GM18868 (cell line): ENCODE measurements around the gene PROK1.

ENCODE experiments used
- ATAC-seq: cut with Tn5 transposase; IDR thresholded peaks from one replicate; pipeline ENCODE4 v1.9.1; 2021; ENCODE audit warnings: mild to moderate bottlenecking, moderate library complexity; ENCODE audit not compliant: unreplicated experiment

PROK1 gene

GRCh38 chr1:110485725-110486124 lies 34.8 kb downstream of the PROK1 start:
- ATAC-seq, result no peak

- ATAC-seq, result no peak
Observed at GRCh38 chr1:110487726-110488125, 36.8 kb downstream of the PROK1 start.

- ATAC-seq, result no peak
Observed at GRCh38 chr1:110488161-110488560, 37.2 kb downstream of the PROK1 start.

- no peak for ATAC-seq
Observed at GRCh38 chr1:110488867-110489266, 37.9 kb downstream of the PROK1 start.

- ATAC-seq, result no peak
Observed at GRCh38 chr1:110489406-110489805, 38.5 kb downstream of the PROK1 start.

GRCh38 chr1:110489973-110490542 lies 39.1 kb downstream of the PROK1 start:
- no peak for ATAC-seq

GRCh38 chr1:110490791-110491451 lies 40.0 kb downstream of the PROK1 start:
- ATAC-seq, result no peak

GRCh38 chr1:110492573-110492972 lies 41.6 kb downstream of the PROK1 start:
- no peak for ATAC-seq

- ATAC-seq, result no peak
Observed at GRCh38 chr1:110493059-110493699, 42.2 kb downstream of the PROK1 start.

GRCh38 chr1:110494036-110494435 lies 43.1 kb downstream of the PROK1 start:
- ATAC-seq, result no peak

- ATAC-seq, result no peak
Observed at GRCh38 chr1:110494522-110495406, 43.8 kb downstream of the PROK1 start.

- ATAC-seq, result peak; percentile 57
Observed at GRCh38 chr1:110495926-110496600, 45.1 kb downstream of the PROK1 start.

GRCh38 chr1:110498270-110498669 lies 47.3 kb downstream of the PROK1 start:
- ATAC-seq, result no peak

- ATAC-seq, result no peak
Observed at GRCh38 chr1:110501488-110502132, 50.7 kb downstream of the PROK1 start.

GRCh38 chr1:110502402-110503151 lies 51.6 kb downstream of the PROK1 start:
- no peak for ATAC-seq

GRCh38 chr1:110503471-110503870 lies 52.5 kb downstream of the PROK1 start:
- no peak for ATAC-seq

GRCh38 chr1:110504226-110504625 lies 53.3 kb downstream of the PROK1 start:
- ATAC-seq, result no peak

GRCh38 chr1:110505596-110505995 lies 54.6 kb downstream of the PROK1 start:
- ATAC-seq, result no peak

- ATAC-seq, result no peak
Observed at GRCh38 chr1:110506541-110506940, 55.6 kb downstream of the PROK1 start.
